Stimulated activated CD8-positive, alpha-beta memory T cell treated with anti-CD3 and anti-CD28 coated beads, Interleukin-15, amount 100 ng/mL, for 24 hours (primary cell): ENCODE measurements around the gene ABCC11.

Source experiments
- DNase-seq: peaks from one replicate; pipeline ENCODE4 v3.0.0-alpha.2; 2020; ENCODE audit warnings: low read depth

Gene ABCC11

DNA sequence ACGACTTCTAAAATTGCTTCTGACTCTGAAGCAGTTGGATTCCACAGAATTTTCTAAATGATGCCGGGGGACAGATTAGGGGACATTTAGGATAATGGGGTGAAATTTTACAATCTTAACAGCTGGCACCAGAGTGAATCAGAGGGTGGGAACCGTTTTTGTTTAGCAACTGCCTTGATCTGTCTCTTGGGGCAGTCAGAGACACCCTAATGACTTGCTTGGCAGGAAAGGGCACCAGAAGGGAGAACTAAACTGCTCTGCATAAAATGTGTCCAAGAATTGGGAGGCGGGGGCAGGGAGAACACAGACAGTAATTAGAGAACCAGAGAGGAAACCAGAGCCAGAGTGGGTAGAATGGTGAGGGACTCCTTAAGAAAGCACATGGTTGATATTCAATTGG lies 85.4 kb downstream of the ABCC11 start:
- no peak for DNase-seq

DNA sequence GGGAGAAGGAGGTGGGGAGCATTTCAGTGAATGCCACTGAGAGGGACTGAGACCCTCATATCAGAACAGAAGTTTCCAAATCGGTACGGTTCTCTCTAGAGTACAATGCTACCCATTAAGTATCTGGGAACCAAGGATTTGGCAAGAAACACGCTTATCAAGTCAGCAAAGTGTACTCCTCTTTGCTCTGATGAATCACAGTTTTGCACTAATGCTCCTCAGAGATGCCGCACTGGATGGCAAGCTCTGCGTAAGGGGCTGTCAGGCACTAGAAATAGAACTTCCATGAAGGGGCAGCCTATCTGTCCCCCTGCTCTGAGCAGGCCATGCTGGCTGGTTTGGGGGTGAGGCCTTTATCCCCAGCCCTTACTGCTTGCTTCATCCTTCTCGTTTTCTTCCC lies 86.8 kb downstream of the ABCC11 start:
- DNase-seq: no peak

DNA sequence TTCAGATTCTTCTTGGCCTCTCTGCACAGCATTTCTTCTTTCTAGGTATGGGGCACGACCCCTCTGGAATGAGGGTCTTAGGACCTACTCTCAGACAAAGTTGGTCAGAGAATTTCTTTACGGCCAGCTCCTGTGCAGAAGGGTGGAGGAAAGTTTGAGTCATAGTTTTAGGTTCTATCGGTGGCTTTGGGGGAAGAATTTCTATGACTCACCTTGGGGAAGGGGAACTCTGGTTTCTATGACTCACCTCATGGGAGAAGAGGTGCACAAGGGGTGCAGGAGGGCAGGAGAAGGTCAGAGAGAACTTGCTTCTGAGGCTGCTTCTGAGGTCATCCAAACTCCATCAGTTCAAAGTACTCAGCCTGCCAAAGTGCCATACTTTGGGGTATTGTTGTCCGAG lies 89.0 kb downstream of the ABCC11 start:
- DNase-seq: no peak

DNA sequence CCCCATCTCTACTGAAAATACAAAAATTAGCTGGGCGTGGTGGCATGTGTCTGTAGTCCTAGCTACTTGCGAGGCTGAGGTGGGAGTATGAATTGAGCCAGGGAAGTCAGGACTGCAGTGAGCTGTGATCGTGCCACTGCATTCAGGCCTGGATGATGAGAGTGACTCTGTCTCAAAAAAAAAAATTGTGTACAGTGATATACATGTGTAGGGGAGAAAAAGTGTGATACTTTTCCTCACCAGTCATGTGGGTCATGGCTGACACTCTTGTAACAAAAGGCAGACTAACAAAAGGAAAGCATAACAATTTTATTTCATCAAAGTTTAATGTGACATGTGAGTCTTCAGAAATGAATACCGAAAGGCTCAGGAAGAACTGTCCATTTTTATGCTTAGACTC lies 89.5 kb downstream of the ABCC11 start:
- DNase-seq: no peak

DNA sequence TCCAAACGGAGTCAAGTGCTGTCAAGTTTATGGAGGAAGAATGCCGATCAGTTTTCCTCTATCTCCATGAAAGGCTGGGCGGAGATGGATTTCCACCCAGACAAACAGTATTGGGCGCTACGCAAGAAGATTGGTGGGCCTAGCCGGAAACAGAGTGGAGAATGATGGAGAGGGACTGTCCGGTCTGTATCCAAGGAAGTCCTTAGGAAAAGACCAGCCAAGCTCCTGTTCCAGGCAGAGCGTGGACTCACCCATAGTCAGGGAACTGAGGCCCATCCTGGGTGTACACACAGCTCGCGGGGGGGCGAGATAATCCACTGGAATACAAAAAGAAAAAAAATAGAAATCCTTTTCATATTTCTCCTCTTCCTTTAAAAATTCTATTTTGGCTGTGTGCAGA lies 90.0 kb downstream of the ABCC11 start:
- DNase-seq: no peak

DNA sequence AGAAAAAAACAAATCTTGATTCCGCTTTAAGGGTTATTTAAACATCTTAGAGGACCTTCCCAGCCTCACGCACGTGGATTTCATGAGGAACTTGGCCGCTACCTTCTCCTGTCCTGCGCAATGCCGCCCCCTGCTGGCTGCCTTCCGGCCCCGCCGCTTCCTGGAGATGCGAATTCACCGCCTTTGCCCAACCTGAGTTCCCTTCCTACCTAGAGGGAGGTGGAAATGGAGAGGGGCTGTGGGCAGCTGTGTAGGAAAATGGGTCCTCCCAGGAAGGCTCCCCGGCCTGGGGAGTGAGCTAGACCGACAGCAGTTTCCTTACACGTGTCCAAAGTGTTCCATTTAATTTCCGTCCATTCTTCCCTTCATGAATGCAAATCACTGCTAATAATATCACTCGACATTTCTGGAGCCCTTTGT lies 90.5 kb downstream of the ABCC11 start:
- peak; percentile 85 for DNase-seq

DNA sequence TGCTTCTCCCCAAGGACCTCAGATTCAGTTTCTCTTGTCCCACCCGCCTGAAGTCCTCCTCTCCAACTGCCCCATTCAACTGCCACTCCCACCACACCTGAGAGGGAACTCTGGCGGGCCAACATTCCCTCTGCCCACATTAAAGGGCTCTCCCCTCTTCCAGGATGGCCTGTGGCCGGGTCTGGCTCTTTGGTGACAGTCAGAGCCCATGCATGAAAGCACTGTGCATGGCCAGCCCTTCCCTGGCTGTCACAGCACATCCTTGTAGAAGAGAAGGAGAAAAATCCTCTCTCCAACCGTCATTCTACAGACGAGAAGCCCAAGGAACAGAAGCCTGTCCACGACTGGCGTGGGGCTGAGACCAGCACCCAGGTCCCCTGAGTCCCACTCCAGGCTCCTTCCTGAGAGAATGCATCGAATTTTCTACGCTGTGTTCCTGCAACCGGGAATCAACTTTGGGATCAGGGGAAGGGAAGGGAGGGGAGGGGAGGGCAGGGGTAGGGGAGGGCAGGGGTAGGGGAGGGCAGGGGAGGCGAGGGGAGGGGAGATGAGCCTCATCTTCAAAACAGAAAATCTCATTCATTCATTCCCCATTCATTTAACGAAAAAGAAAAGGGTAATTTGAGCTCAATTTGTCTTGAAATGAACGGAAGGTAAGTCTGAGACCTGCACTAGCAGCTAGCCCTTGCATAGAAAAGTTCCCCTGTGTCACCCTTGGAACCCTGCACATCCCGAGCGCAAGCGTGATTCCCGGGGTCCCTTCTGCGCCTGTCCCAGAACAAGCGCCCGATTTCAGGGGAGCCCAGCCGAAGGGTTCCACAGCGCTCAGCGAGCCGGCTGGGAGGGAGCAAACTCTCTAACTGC lies 91.2 kb downstream of the ABCC11 start, which contains the start of gene ABCC12:
ABCC12 (minus strand) TSS at position 68 of the 864 bp plus-strand sequence. CDS start 9,569 bp downstream, outside the sequence.
- DNase-seq: no peak

DNA sequence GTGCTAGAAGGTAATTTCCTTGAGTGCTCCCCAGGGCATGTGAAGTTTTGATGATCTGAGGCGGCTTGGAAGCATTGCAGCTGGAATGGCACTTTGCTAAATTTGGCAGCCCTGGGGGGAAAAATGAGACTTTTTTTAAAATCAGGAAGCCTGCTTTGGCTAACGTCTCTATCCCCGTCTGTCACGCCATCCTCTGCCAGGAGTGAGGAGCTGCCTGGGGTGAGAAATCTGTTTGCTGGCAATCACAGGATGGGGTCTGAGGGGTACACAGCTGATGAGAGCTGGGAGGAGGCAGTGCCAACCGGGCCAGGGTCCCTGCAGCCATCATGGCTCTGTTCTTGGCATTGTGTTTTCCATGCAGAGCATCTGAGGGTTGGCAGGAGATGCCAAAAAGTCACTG lies 93.6 kb downstream of the ABCC11 start:
- DNase-seq: no peak

DNA sequence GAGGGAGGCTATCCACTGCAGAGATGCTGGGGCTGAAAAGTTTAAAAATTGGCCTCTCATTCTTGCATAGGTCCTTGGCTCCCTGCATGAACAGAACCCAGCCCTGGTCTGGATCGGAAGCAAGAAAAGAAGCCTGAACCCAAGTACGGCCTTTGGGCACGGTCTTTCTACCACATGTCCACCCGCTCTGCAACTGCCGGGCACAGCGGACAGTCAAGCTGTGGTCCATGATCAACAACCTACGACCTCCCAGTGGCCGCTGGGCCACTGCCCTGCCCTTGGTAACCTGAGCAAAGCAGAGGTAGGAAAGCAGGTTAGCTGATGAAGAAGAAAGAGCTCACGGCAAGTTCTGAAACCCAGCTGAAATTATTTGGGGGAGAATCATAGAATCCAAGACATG lies 95.1 kb downstream of the ABCC11 start:
- no peak for DNase-seq

DNA sequence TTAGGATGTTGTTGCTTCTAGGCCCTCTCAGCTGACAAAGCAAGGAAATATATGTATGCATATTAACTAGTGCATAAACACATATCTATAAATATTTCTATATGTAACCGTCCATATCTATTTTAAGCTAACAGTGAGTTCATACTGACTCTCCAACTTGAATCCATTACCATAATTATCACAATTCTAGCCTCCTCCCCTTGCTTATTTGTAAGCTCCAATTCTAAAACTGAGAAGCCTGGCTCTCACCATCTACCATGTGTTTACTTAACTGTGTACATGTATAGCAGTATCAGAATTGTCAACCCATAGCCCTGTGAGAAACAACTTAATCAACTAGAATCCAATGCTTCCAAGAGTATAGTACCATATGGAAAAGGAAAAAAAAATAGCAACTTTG lies 96.6 kb downstream of the ABCC11 start:
- no peak for DNase-seq

DNA sequence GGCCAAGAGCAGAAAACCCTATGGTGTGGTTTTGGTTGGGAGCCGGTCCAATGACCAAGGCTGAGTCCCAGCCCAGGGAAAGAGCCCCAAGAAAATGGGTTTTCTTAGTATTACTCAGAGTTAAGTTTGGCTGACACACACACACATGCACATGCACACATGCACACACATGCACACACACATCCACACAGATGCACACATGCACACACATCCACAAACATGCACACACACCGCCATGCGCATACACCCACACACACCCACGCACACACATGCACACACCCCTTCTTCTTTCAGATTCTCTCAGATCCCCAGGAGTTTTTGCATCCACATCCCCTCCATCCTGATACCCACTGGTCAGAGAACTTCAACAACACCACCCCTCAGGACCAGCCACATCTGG lies 100.6 kb downstream of the ABCC11 start:
- no peak for DNase-seq

DNA sequence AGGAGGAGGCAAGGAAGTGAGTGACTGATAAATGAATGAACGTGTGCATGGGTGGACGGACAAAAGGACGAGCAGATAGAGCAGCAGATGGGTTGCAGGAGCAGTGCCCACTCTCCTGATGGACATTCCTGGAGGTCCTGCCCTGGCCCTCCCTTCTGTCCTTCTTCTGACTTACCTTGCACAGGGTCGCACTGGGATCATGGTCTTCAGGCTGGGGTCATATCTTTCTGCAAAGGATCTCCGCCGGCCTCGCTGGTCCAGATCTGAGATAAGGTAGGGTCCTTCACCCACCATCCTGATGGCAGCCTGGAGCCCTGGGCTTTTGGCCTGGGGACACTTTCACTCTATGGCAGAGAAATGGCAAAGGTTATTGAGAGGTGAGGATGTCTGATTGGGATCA lies 101.2 kb downstream of the ABCC11 start:
- no peak for DNase-seq

DNA sequence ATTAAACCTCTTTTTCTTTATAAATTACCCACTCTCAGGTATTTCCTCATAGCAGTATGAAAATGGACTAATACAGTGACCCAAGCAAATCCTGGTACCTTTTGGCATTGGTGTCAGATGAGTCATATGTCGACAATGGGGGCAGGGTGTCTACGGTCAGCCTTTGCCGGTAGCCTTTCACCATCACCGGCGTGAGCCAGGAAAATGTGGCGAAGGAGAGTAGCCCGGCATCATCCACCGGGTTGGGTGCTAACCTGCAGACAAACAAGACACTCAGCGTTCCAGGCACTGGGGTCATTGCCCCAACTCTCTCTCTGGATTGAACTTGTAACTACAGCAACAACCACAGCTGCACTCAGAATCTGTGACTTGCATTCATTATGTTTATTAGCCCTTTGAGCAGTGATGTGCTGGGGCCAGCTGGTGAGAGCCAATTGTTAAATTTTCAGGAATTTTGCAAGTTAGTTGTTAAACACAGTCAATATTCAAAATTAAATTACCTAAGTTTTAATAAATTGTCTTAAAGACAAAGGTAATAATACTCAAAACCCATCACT lies 103.4 kb downstream of the ABCC11 start:
- no peak for DNase-seq

DNA sequence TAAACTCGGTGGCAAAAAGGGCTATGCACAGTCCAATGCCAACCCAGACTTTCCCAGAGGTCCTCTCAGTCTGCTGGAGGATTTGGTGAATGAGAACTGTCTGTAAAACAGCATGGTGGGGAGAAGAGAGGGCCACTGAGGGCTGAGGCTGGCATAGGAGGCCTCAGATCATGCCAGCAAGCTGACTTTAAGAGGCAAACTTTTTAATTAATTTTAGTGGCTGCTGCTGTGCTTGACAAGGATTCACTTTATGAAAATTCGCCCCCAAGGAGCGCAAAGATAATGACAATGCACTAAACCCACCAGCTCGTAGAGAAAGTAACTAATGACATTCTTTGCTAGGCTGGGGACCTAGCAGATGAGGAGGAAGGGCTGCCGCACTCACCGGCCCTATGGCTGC lies 106.5 kb downstream of the ABCC11 start:
- no peak for DNase-seq

DNA sequence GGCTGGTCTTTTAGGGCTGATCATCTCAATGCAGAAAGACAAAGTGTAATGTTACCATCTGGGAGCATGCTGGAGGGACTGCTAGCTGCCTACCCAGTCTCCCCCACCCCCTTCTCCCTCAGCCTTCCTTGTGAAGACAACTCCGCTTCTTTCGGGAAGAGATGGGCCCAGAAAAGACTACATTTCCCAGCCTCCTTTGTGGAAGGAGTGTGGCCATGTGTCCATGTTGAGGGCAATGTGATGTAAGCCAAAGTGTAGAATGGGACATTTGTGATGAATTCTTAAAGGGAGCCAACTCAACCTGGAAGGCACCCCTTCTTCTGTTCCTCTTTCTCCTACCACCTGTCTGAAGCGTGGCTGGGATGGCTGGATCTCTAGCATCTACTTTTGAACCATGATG lies 107.8 kb downstream of the ABCC11 start:
- no peak for DNase-seq

DNA sequence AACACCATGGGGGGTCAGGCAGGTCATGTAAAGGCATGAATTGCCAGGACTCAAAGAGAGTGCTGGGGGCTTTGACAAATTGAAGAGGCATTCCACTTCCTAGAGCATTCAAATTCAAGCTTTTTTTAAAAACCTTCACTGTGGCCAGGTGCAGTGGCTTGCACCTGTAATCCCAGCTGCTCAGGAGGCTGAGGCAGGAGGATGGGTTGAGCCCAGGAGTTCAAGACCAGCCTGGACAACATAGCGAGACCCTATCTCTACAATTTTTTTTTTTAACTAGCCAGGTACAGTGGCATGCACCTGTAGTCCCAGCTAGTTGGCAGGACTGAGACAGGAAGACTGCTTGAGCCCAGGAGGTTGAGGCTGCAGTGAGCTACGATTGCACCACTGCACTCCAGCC lies 108.8 kb downstream of the ABCC11 start:
- DNase-seq: no peak

DNA sequence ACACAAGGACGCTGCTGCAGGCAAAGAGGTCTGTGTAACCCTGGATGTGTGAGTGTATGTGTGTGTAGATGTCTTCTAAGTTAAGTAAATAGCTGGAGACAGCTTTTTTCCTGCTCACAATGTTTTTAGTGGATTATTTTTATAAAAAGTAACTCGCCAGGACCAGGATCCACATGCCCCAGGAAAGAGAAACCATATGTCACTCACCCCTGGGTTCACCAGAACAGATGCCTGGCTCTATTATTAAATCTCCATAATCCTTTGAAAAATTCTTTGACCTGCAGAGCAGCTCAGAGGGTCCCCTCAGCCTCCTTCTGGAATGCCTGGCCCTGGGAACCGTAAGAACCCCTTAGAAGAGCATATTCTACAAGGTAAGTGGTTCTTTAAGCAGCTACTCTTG lies 109.5 kb downstream of the ABCC11 start:
- no peak for DNase-seq

DNA sequence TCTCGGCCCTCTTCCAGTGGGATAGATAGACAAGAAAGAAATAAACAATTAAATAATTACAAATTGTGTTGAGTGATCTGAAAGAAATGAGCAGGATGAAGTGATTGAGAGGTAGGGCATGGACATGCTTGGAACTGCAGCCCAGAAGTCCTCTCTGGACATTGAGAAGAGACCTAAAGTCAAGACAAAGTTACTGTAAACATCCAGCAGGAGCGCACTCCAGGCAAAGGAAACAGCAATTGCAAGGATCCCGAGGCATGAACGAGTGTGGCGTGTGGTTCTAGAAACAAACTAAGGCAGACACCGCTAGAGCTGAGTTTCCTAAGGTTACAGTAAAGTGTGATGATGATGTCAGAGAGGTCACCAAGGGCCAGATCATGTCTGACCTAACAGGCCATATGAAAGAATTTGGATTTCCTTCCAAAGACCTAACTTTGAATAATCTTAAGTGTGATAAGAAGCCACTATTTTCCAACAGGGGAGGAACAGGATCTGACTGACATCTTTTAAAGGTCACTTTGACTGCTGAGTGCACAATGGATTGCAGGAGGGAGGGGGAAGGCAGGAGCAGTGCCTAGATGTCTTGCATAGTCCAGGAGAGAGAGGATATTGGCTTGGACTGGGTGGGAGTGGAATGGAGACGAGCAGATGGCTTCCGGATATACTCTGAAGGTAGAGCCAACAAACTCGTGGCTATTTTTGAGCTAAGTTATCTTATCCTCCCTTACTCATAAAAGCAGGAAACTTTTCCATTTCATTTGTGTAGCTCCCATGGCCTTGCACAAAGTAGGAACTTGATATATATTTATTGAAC lies 110.6 kb downstream of the ABCC11 start:
- DNase-seq: no peak

DNA sequence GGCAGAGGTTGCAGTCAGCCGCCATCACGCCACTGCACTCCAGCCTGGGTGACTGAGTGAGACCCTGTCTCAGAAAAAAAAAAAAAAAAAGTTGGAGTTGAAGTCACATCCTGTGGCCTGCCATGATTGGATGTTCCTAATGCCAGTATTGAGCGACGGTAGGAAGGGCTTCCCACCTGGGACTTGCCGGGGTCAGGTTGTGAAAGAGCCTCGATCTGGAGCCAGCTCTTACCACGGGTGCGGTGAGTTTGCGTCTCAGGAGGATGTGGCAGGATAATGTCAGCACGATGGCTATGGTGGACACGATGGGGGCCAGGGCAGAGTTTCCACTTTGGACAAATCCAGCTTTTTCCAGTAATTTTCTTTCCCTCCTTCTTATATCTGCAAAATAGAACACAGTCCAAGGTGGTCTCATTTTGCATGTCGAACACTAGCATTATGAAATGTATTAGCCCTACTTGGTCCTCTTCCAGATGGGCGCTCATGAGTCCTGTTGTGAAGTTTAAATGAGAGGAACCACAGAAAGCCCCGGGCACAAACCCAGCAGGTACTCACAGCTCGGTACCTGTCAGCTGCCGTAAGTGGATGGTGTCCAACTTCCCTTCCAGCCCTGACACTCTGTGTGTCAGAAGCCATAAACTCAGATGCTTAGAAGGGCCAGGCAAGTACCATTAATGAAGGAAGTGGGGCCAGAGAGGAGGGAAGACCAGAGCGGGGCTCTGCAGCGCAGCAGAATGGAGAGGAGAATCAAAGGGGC lies 113.7 kb downstream of the ABCC11 start:
- DNase-seq: no peak

DNA sequence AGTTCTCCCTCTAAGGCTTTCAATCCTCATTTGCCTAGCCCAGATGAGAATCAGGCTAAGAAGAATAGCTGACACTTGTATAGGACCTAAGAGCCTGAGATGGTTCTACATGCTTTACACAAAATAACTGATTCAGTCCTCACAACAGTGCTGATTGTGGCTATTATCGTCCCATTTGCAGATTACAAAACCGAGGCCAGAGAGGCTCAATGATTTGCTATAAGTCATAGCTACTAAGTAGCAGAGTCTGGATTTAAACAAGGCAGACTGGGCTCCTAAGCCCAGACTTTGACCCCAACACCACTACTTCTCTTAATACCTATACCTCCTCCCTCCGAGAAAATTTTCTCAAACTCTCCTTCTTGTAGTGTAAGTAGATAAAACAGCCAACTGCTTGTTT lies 114.6 kb downstream of the ABCC11 start:
- no peak for DNase-seq

DNA sequence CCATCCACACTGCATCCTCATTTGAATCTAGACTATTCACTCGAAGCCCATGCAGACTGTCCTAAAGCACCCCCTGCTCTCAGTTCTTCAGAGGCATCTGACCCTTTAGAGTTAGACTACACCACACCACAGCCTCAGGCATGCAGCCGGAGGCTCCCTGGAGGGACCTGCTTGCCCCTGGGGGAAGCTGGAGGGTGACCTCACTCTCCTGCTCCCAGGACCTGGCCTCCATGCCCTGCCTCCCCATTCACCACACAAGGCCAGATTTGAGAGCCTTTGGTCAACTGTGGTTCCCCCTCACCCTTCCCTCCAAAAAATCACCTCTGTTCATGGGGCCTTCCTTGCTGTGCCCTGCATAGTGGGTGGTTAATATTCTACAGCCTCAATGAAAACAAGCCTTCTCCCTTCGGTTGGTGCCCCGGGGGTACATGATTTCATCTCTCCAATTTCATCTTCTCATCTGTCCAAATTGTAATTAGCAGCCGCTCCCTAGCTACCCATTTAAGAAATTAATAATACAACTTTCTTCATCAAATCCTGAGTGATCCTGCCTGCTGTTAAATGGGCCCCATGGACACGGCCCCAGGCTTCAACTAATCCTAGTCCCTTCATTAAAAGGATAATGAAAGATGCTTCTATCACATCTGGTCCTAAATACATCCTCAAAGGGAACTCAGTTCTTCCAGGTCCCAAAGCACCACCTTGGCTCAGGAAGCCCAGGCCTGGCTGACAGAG lies 116.0 kb downstream of the ABCC11 start:
- DNase-seq: no peak

DNA sequence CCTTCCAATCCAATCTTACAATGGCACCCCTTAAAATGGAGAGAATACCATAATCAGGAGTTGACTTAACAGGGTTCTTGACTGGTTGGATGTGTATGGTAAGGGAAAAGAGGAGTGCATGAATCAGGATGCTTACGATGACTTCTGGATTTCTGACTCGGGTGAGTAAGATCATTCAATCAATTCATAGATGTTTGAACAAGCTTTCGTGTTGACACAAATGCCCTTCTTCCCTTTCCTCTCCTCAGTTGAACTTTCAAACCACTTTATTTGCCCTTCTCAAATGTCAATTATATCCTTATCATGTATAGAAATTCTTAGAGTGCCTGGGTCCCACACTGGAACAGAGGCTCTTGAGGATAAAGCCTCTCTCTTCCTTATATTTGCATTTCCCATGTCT lies 117.4 kb downstream of the ABCC11 start:
- no peak for DNase-seq
